Measurements from ENCODE around the gene PCLAF. TPM values are rescaled to one million over a fixed set of nuclear protein-coding genes. Genes with fewer than 3 reads are reported as not detected.

Gene PCLAF, protein sequence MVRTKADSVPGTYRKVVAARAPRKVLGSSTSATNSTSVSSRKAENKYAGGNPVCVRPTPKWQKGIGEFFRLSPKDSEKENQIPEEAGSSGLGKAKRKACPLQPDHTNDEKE
- total RNA-seq, result 1 to 10 TPM; 1.5 TPM
- polyA plus RNA-seq, result under 1 TPM in 2 of 3 donors, not detected in 1; 0.16 to 0.22 TPM
- 0 to 1.1 (median 0.40) reads per million in 6 experiments for total RNA-seq

DNA sequence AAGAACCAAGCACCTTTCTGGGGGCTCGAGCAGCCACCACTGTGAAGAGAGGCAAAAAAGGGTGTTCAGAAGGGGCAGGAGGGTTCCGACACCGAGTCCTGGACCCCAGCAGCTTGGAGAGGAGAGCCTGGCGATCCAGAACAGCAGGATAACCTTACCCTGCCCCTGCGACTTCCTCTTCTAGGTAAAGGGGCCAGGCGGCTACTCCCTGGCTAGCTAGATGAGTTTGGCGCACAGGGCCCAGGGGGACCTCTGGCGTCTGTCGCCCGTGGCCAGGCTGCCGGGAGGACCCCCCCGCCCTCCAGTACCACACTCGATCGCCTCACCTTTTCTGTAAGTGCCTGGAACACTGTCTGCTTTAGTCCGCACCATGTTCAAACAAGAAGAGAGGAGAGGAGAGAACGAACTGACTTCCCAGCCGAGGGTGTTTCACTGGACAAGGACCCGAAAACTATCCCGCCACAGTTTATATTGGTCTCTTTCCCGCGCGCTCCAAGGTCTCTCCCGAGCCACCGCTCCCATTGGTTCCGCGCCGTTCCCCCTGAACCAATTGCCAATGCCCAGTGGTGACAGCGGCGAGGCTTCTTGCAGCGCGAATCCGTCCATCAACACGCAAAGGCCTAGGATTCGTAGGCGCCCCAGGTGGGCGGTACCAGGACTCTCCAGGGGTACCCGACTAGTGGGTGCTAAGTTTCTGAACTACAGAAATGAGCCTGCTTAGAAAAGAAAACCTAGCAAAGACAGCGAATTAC lies at the start of gene PCLAF:
PCLAF (minus strand) TSS at position 442 of the 752 bp plus-strand sequence; CDS start at position 372, 70 bp downstream.
- DNase-seq (peak; percentile 81 to 94 (median 88)), ATAC-seq (peak; percentile 100)
- peaks cover 9 to 15% (median 13%) of the 10 kb centered on the region in 4 donors for H3K4me1 Mint-ChIP-seq
- POLR2A ChIA-PET, result interaction anchor here (0.7 kb wide), 1 partner anchor 130 kb away, joined by 4 read pairs; no protein-coding TSS in a partner anchor
- no peaks in the 10 kb centered on the region for H3K27me3 Mint-ChIP-seq
- no peaks in the 10 kb centered on the region for H3K9me3 Mint-ChIP-seq
- H3K4me3 Mint-ChIP-seq, result peak within 1 kb of the TSS; percentile 86 to 99 (median 94)
- peak within 1 kb of the TSS; percentile 16 to 89 (median 69) for H3K27ac Mint-ChIP-seq
- H3K36me3 Mint-ChIP-seq, result no peaks in the 10 kb centered on the region

DNA sequence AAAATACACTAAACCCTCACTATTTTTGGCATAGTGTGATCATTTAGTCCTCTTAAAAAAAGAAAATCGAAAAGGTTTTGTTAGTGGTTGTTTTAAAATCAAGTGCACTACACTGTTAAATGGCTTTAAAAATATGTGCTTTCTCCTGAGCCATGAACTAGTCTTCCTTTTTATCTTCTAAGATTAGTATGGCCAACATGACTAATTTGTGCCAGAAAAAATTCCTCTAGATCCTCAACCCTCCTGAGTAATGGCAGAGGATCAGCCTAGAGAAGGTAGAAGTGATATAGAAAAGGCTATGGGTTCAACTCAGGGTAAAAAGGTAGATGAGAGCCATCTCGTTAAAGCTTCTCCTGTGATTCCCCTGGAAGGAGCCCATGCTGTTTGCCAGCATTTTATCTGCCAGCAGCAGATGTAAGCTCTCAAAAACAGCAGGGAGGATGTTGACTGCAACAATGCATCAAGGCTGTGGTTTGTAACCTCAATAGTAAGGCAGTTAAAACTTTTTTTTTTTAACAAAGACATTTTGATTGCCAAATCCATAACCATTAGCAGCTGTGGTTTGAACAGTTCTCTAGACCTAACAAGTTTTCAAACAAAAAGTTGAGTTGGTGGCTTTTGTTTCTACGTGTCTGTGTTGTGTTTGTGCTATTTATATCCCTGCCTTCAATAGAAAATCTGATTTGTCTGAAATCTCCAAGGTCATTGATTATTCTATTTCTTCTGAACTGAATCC lies 48.9 kb upstream of the PCLAF start:
- Mint-ChIP-seq H3K27ac (peak overlapping the region; percentile 67 to 97 (median 93)), H3K9me3 (no peaks in the 10 kb centered on the region), H3K4me3 (peak overlapping the region; percentile 34 to 86 (median 72)), H3K4me1 (peaks cover 25 to 52% (median 47%) of the 10 kb centered on the region in 4 donors), H3K36me3 (peaks cover 0 to 14% (median 12%) of the 10 kb centered on the region in 3 donors), H3K27me3 (no peaks in the 10 kb centered on the region)
- POLR2A ChIA-PET, result interaction anchor here (0.6 to 1.9 kb wide), 10 partner anchors 14 to 464 kb away, joined by 3 to 16 read pairs (median 4); partner anchors contain the start of genes TRIP4 and ZNF609
- peak in 9 of 10 donors; percentile 23 to 87 (median 68) for DNase-seq
- peak; percentile 84 to 96 for ATAC-seq

DNA sequence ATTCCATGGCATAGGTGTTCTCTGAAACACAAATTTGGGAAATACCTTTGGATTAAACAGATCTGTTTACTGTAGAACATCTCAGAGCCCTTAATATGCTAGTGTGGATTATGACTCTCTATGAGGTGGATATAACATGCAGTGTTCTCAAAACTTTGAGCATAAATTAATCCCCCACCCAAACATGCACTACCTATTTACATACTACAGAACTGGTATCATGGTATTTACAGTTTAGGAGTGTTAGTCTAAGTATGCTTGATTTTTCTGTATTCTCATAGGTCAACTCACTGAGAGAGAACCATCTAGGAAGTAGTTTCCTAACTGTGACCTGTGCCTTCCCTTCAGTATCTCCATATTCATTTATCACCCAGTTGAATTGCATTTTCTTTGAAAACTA lies 48.2 kb upstream of the PCLAF start:
- ATAC-seq (peak in 1 of 2 donors; percentile 8), DNase-seq (no peak)
- no peaks in the 10 kb centered on the region for H3K9me3 Mint-ChIP-seq
- H3K27me3 Mint-ChIP-seq, result no peaks in the 10 kb centered on the region
- H3K4me1 Mint-ChIP-seq, result peaks cover 24 to 51% (median 46%) of the 10 kb centered on the region in 4 donors
- H3K36me3 Mint-ChIP-seq, result peaks cover 0 to 19% (median 13%) of the 10 kb centered on the region in 3 donors
- peak overlapping the region in 9 of 10 donors; percentile 17 to 86 (median 73) for H3K4me3 Mint-ChIP-seq
- peak overlapping the region; percentile 67 to 97 (median 93) for H3K27ac Mint-ChIP-seq
- POLR2A ChIA-PET, result interaction anchor here (1.2 to 1.7 kb wide), 4 partner anchors 30 to 224 kb away, joined by 3 to 16 read pairs (median 4); partner anchors contain the start of gene ZNF609

DNA sequence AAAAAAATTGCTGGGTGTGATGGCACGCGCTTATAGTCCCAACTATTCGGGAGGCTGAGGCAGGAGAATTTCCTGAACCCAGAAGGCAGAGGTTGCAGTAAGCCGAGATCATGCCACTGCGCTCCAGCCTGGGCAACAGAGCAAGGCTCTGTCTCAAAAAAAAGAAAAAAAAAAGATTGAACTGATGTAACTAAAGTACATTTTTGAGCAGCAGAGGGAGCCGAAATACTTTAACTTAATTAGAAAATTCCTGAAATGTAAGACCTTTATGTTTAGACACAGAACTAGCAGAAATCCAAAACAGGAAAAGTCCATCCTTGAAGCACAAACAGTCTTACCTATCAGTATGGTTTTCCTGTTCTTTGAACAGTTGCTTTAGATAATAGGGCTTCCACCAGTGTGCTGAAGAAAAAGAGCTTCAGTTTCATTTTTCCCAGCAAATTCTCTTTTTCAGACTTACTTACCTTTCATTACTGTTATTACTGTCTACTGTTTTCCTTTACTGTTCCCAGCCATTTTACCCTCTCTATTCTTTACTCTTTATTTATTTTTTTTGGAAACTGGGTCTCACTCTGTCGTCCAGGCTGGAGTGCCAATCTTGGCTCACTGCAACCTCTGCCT lies 45.7 kb upstream of the PCLAF start:
- Mint-ChIP-seq H3K4me1 (peaks cover 24 to 49% (median 46%) of the 10 kb centered on the region in 4 donors), H3K27ac (peak overlapping the region; percentile 68 to 96 (median 91)), H3K4me3 (peak overlapping the region in 8 of 10 donors; percentile 42 to 73 (median 52)), H3K27me3 (no peaks in the 10 kb centered on the region), H3K9me3 (no peaks in the 10 kb centered on the region), H3K36me3 (peaks cover 0 to 35% (median 18%) of the 10 kb centered on the region in 3 donors)
- POLR2A ChIA-PET, result interaction anchor here (0.6 to 1.9 kb wide), 9 partner anchors 10 to 227 kb away, joined by 3 to 9 read pairs (median 5); no protein-coding TSS in a partner anchor
- DNase-seq (peak in 2 of 10 donors; percentile 26 to 28), ATAC-seq (no peak)

DNA sequence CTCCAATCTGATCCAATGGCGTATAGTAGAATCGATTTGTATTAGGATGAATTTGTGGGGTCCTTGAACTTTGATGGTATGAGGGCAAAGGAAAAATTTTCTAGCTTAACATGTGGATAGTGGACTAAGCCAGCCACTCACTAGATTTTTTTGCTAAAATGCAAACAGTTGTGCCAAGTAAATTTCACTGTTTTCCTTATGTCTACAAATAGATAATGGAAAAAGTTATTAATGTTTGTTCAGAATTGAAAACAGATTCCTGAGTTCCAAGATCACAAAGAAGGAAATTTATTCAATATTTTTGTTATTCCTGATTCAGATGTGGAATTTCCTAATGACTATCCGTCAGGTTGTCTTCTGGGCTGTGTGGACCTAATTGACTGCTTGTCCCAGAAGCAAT lies 44.0 kb upstream of the PCLAF start:
- Mint-ChIP-seq H3K27ac (peak overlapping the region in 8 of 10 donors; percentile 4 to 67 (median 28)), H3K27me3 (no peaks in the 10 kb centered on the region), H3K4me3 (no peak overlapping the region), H3K9me3 (no peaks in the 10 kb centered on the region), H3K4me1 (peaks cover 21 to 38% (median 35%) of the 10 kb centered on the region in 4 donors), H3K36me3 (peaks cover 0 to 42% (median 18%) of the 10 kb centered on the region in 3 donors)
- no peak for DNase-seq
- ATAC-seq, result no peak
- POLR2A ChIA-PET, result interaction anchor here (0.6 to 0.7 kb wide), 3 partner anchors 15 to 202 kb away, joined by 3 read pairs; no protein-coding TSS in a partner anchor

DNA sequence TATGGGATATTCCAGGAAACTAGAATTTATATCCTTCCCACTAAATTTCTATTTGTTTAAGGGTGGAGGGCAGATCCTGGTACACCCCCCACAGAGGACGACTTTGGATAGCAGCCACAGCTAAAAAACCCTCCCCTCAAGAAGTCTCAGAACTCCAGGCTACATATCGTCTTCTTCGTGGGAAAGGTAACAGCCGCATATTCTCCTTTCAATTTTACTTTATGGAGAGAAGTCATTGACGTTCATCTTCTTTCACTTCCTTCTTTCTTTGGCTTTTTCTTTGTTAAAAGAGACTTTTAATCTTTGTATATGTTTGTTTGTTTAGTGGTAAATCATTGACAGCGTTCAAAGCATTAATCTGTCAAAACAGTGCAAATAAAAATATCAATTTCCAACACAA lies 42.7 kb upstream of the PCLAF start:
- POLR2A ChIA-PET, result no interaction called here
- no peak for ATAC-seq
- no peak overlapping the region for H3K4me3 Mint-ChIP-seq
- peaks cover 0 to 55% (median 18%) of the 10 kb centered on the region in 3 donors for H3K36me3 Mint-ChIP-seq
- peak overlapping the region in 6 of 10 donors; percentile 0 to 73 (median 36) for H3K27ac Mint-ChIP-seq
- no peaks in the 10 kb centered on the region for H3K27me3 Mint-ChIP-seq
- no peaks in the 10 kb centered on the region for H3K9me3 Mint-ChIP-seq
- no peak for DNase-seq
- H3K4me1 Mint-ChIP-seq, result peaks cover 13 to 28% (median 25%) of the 10 kb centered on the region in 4 donors

DNA sequence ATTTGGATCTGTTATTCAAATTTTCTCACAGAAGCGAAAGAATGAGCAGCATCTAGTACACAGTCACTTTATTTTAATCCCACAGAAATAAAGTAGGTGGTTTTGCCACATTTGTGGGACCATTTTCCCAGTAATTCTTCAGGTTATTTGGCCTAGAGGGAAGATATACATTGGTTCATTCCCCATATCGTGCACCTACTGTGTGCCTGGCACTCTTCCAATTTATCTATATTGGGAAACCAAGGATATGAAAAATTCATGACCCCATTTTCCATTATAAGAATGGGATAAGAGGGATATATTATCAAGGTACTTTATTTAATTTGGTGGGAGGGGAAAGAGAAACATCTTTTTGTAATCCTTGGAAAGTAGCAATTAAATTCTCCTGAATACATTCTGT lies 41.5 kb upstream of the PCLAF start:
- Mint-ChIP-seq H3K27me3 (no peaks in the 10 kb centered on the region), H3K4me3 (no peak overlapping the region), H3K4me1 (peaks cover 10 to 18% (median 15%) of the 10 kb centered on the region in 4 donors), H3K36me3 (peaks cover 0 to 66% (median 22%) of the 10 kb centered on the region in 3 donors), H3K27ac (no peak overlapping the region), H3K9me3 (no peaks in the 10 kb centered on the region)
- POLR2A ChIA-PET, result no interaction called here
- DNase-seq (no peak), ATAC-seq (no peak)

DNA sequence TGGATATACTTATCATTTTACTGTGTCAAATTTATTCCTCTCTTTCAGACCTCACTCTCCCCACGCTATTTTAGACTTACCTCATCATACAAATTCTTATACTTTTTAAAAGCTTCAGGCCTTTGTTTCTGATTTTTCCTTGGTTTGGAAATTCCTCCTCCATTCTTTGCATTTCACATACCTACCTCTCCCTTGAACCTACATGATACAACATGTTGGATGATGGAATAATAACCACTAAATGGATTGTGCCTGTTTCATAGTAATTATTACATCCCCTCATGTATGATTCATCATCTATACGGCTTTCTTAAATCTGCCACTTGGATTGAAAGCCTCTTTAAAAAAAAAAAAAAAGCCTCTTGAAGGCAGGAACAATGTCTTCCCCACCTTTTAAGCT lies 31.0 kb upstream of the PCLAF start:
- POLR2A ChIA-PET, result interaction anchor here (0.5 kb wide), 1 partner anchor 249 kb away, joined by 3 read pairs; no protein-coding TSS in a partner anchor
- DNase-seq (no peak), ATAC-seq (no peak)
- Mint-ChIP-seq H3K4me1 (no peaks in the 10 kb centered on the region), H3K36me3 (peaks cover 18 to 86% (median 30%) of the 10 kb centered on the region in 3 donors), H3K27ac (no peak overlapping the region), H3K27me3 (no peaks in the 10 kb centered on the region), H3K9me3 (no peaks in the 10 kb centered on the region), H3K4me3 (no peak overlapping the region)

DNA sequence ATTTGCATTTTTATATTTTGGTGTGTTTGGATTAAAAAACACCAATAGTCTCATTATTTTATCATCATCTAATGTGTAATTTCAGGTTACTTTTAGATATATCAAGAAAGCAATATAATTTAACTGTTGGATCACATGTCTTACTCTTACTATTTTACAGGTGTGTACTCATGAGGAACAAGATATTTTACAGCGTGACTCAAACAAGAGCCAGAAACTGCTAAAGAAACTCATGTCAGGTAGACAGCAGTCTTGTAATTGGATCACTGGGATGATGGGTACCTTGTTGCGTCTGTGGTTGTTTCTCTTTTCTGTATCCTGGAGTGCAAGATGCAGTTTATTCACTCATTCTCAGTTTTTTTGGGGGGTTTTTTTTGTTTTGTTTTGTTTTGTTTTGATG lies 19.3 kb upstream of the PCLAF start:
- Mint-ChIP-seq H3K4me3 (no peak overlapping the region), H3K9me3 (no peaks in the 10 kb centered on the region), H3K27ac (peak overlapping the region in 1 of 10 donors; percentile 20), H3K4me1 (no peaks in the 10 kb centered on the region), H3K36me3 (peaks cover 8 to 91% (median 20%) of the 10 kb centered on the region in 3 donors), H3K27me3 (no peaks in the 10 kb centered on the region)
- POLR2A ChIA-PET, result no interaction called here
- DNase-seq (no peak), ATAC-seq (no peak)

DNA sequence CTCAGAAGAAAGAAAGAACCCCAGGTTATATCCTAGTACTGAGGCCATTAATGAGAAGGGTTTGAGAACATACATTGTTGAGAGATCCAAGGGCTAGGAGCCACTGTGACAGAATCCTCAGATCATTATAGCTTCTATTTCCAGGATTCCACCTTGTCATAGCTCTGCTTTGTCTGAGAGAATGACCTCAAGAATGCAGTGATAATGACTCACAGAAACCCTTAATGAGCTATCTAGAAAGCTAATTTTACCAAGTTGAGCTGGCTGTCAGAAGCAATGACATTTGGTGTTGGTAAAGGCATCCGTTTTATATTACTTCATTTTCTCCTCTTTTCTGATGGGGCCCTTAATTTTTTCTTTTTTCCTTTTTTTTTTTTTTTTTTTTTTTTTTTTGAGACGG lies 17.3 kb upstream of the PCLAF start:
- Mint-ChIP-seq H3K27me3 (no peaks in the 10 kb centered on the region), H3K4me1 (peaks cover 0 to 8% (median under 1%) of the 10 kb centered on the region in 4 donors), H3K36me3 (peaks cover 8 to 92% (median 18%) of the 10 kb centered on the region in 3 donors), H3K27ac (no peak overlapping the region), H3K9me3 (no peaks in the 10 kb centered on the region), H3K4me3 (no peak overlapping the region)
- DNase-seq, result no peak
- POLR2A ChIA-PET, result interaction anchor here (0.6 to 0.7 kb wide), 2 partner anchors 10 to 28 kb away, joined by 4 to 5 read pairs; no protein-coding TSS in a partner anchor
- no peak for ATAC-seq

DNA sequence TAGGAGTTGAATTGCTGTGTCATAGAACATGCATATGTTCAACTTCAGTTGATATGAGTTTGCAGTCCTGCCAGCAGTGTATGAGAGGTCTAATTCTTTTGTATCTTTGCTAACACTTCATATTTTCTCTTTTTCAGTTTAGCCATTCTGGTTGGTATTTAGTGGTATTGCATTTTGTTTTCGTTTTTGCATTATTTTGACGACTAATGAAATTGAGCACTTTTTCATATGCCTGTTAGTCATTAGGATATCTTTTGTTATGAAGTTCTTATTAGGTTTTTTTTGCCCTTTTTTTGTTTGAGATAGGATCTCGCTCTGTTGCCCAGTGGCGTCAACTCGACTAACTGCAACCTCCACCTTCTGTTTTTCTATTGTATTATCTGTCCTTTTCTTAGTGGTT lies 15.5 kb upstream of the PCLAF start:
- no peaks in the 10 kb centered on the region for H3K27me3 Mint-ChIP-seq
- POLR2A ChIA-PET, result interaction anchor here (1.0 kb wide), 1 partner anchor 9 kb away, joined by 3 read pairs; the partner anchor contains the start of gene TRIP4
- peaks cover 0 to 11% (median 2%) of the 10 kb centered on the region in 4 donors for H3K4me1 Mint-ChIP-seq
- H3K36me3 Mint-ChIP-seq, result peaks cover 8 to 81% (median 18%) of the 10 kb centered on the region in 3 donors
- no peak for DNase-seq
- H3K27ac Mint-ChIP-seq, result peak overlapping the region in 1 of 10 donors; percentile 6
- no peak for ATAC-seq
- no peaks in the 10 kb centered on the region for H3K9me3 Mint-ChIP-seq
- H3K4me3 Mint-ChIP-seq, result no peak overlapping the region
